ENCODE data around the gene PRSS50. TPM values are rescaled to one million over a fixed set of nuclear protein-coding genes. Genes with fewer than 3 reads are reported as not detected.
"Not testable (repeated sequence)": the region's sequence is repeated elsewhere in the genome, so short reads cannot be mapped to it uniquely, and the experiment has no call there.

PRSS50 gene
- total RNA-seq, 6 donors from 2014 or later = 0.10 to 4.2 (median 0.40) TPM

- Histone ChIP-seq H3K4me3 (no peak overlapping the region), H3K27ac (no peak overlapping the region), H3K36me3 (no peaks in the 10 kb centered on the region), H3K9me3 (no peaks in the 10 kb centered on the region), H3K4me1 (no peaks in the 10 kb centered on the region), H3K27me3 (no peaks in the 10 kb centered on the region)
- DNase-seq = no peak
- ATAC-seq (ENCODE audit: low FRiP score in 2 of 2) = no peak
- WGBS, 2 donors = 90 to 94% methylated on average over 2 of the region's 2 CpGs
- no peak for TF ChIP-seq POLR2AphosphoS5 (IDR thresholded peaks at IDR 0.05)
- TF ChIP-seq POLR2A (IDR thresholded peaks at IDR 0.05) = no peak
- TF ChIP-seq CTCF (IDR thresholded peaks at IDR 0.05) = no peak
- no peak for TF ChIP-seq EP300 (IDR thresholded peaks at IDR 0.05)
Observed at GRCh38 chr3:46748170-46748569, 30.5 kb upstream of the PRSS50 start.

- no peaks in the 10 kb centered on the region for H3K36me3 ChIP-seq
Observed at GRCh38 chr3:46746711-46747110, 29.0 kb upstream of the PRSS50 start.

GRCh38 chr3:46742992-46743585 lies 25.4 kb upstream of the PRSS50 start:
- no peaks in the 10 kb centered on the region for H3K27me3 ChIP-seq
- peak in 1 of 2 donors; percentile 66 for ATAC-seq (ENCODE audit: low FRiP score in 2 of 2)
- H3K4me3 ChIP-seq = no peak overlapping the region
- TF ChIP-seq EP300 (IDR thresholded peaks at IDR 0.05) (no peak), CTCF (IDR thresholded peaks at IDR 0.05) (no peak)
- H3K4me1 ChIP-seq = no peaks in the 10 kb centered on the region
- H3K27ac ChIP-seq = no peak overlapping the region
- no peaks in the 10 kb centered on the region for H3K36me3 ChIP-seq
- H3K9me3 ChIP-seq = no peaks in the 10 kb centered on the region
- 83 to 90% methylated on average over 12 of the region's 12 CpGs for WGBS, 2 donors
- no peak for DNase-seq

More at GRCh38 chr3:46746711-46747110, 29.0 kb upstream of the PRSS50 start:
- no peak for ATAC-seq (ENCODE audit: low FRiP score in 2 of 2)
- H3K27me3 ChIP-seq = no peaks in the 10 kb centered on the region
- no peak overlapping the region for H3K27ac ChIP-seq
- H3K4me3 ChIP-seq = no peak overlapping the region
- no peaks in the 10 kb centered on the region for H3K4me1 ChIP-seq
- H3K9me3 ChIP-seq = no peaks in the 10 kb centered on the region
- no peak for DNase-seq
- TF ChIP-seq CTCF (IDR thresholded peaks at IDR 0.05) (no peak), EP300 (IDR thresholded peaks at IDR 0.05) (no peak), POLR2A (IDR thresholded peaks at IDR 0.05) (no peak), POLR2AphosphoS5 (IDR thresholded peaks at IDR 0.05) (no peak)

- H3K9me3 ChIP-seq; H3K27me3 ChIP-seq; H3K4me1 ChIP-seq; DNase-seq; H3K27ac ChIP-seq; ATAC-seq (ENCODE audit: low FRiP score in 2 of 2); H3K36me3 ChIP-seq; H3K4me3 ChIP-seq: not testable (repeated sequence)
- 95 to 96% methylated on average over 3 of the region's 3 CpGs for WGBS, 2 donors
Observed at GRCh38 chr3:46739565-46739964, 21.9 kb upstream of the PRSS50 start.

- DNase-seq (no peak), ATAC-seq (ENCODE audit: low FRiP score in 2 of 2) (no peak)
- no peaks in the 10 kb centered on the region for H3K4me1 ChIP-seq
- H3K4me3 ChIP-seq = no peak overlapping the region
- H3K27me3 ChIP-seq = no peaks in the 10 kb centered on the region
- TF ChIP-seq EP300 (IDR thresholded peaks at IDR 0.05) (no peak), POLR2A (IDR thresholded peaks at IDR 0.05) (no peak), POLR2AphosphoS5 (IDR thresholded peaks at IDR 0.05) (no peak), CTCF (IDR thresholded peaks at IDR 0.05) (no peak)
- no peak overlapping the region for H3K27ac ChIP-seq
- H3K9me3 ChIP-seq = no peaks in the 10 kb centered on the region
- no peaks in the 10 kb centered on the region for H3K36me3 ChIP-seq
- 44 to 71% methylated on average over 4 of the region's 4 CpGs for WGBS, 2 donors
Observed at GRCh38 chr3:46737329-46737731, 19.7 kb upstream of the PRSS50 start.
